ENCODE data around the gene OR2T1.
"Not testable (repeated sequence)": the region's sequence is repeated elsewhere in the genome, so short reads cannot be mapped to it uniquely, and the experiment has no call there.

The OR2T1 gene

DNA sequence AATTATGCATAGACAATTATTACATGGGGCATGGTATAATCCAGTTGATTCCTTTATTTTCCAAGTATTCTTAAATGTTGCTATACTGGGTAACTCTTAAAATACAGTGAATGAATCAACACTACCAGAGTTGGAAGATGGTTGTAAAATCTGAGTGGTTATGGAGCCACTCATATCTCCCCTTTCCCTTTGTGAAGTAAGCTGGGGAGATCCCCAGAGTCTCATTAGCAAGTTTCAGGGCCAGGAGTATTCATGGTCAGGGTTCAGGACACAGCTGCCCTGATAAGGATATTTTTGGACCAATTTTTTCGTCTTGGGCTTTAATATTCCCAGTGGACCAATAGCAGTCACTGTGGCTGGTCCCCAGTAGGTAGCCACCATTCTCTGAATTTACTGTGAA is 35.8 kb downstream of the OR2T1 start:
- not testable (repeated sequence) for DNase-seq

DNA sequence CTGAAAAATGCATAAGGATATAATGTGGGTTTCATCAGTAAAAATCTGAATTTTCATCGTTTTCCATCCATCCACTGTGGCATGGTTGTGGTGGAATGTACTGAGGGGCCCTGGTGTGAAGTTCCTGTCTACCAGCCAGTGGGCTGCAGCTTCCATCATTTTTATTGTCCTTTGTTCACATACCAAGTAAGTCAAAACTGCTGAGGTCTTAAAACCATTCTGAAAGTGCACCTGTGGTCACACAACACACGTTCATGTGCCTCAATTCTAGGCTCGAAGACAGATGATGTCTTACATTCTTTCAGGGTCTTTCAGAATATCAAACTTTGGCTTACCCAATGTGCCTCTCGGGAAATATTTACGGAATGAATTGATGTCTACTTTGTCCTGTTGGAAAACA is 36.4 kb downstream of the OR2T1 start:
- DNase-seq, result not testable (repeated sequence)

DNA sequence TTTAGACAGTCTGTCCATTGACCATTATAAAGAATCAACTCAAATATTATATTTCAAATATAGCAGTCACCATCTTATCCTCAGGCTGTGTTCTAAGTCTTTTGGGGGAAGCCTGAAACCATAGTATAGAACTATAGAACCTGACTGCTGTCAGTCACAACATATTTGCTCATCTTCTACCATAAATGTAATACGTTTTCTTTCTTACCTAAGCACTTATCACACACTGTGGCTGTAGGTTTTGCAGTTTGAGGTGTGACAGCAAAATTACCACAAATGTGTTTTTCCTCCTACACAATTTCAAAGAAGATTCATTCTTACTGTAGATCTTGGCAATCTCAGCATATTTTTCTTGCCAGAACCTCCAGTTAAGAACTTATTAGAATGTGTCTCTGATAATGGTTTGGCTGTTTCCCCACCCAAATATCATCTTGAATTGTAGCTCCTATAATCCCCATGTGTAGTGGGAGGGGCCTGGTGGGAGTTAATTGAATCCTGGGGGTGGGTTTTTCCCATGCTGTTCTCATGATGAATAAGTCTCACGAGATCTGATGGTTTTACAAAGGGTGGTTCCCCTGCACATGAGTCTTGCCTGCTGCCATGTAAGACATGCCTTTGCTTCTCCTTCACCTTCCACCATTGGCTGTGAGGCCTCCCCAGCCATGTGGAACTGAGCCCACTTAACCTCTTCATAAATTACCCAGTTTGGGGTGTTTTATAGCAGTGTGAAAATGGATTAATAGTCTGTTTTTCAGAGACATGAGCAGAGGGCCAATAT is 39.8 kb downstream of the OR2T1 start:
- DNase-seq, result not testable (repeated sequence)

DNA sequence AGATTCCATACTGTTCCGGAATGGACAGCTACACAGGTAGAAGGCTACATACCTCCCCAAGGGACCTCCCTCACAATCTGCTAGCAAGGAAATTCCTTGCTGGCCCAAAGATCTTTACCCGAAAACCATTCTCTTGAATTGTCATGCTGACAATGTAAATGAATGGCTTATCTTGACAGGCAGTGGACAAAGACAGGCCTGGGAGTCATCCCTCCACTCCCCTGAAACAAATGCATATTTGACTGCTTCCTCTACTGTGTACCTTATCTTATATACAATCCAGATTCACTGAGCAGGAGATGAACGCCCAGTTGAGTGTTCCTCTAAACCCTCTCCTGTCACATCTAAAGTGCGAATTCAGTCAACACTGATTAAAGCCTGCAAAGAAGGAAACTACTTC is 41.8 kb downstream of the OR2T1 start:
- DNase-seq, result not testable (repeated sequence)

DNA sequence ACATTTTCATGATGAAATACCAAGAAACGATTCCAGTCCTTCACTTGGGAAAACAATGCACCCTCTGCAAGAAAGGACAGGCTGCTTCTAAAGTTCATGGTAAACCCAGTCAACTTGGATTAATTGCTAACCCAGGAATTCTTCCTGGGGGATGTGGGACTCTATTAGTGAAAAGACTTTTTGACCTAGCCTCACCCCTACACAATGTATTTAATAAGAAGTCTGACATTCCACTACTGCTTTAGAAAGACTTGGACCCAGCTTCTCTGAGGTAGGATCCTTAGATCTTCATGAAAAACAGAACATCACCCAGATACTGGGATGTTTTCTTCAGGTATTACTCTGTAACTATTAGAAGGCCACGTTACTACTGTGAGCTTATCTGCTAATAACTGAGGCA is 42.6 kb downstream of the OR2T1 start, which contains the start of gene OR2T2:
Gene OR2T2 (plus strand): TSS at position 239 of the 400 bp plus-strand sequence. CDS start 7,161 bp downstream, outside the sequence.
- DNase-seq, result not testable (repeated sequence)

DNA sequence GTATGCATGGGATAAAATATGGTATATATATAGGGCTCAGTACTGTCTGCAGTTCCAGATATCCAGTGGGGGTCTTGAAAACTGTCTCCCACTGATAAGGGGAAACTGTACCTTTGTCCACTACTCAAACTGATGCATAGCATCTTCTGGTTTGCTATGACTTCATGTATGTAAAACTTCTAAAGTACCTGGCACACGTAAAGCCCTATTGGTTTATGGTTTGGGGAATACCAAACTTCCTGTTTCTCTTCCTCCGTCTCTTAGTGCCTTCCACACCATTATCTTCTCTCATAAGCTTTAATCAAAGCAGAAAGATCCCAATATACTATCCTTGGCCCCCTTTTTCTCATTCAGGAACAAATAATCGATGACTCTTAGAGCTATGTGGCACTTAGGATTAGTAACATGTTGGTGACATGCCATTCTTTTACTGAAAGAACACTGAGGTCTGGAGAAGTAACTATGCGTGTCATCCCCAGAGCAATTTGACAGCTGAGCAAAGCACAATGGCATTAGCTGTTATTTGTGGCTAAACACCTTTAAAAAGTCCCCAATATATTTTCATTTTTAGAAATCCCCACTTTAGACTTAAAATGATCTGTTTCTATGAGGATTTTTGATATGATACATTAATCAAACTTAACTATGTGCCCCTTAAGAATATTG is 45.7 kb downstream of the OR2T1 start:
- DNase-seq, result not testable (repeated sequence)

DNA sequence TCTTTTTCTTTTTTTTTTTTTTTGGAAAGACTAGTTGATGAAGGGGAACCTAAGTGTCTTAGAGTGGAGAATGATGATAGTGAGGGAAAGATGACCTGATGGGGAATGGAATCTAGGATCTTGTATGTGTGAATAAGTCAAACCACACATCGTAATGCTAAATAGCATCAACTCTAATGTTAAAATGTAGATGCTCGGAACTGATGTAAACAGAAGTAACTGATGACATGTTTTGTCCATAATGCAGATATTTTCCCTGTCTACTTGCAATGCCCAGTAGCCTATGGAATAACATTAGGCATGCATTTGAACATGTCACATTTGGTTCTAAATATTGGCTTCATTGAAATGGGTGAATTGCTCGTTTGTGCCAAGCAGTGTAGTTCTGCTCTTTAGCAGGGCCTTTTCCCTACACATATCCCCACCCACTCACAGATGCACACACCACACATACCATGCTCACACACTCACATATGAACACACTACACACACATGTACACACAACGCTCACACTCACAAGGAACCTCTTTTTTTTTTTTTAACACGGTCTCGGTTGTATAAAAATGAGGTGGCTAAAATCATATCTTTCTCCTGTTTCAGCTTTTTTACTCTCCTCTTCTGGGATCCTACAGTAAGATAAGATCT is 47.1 kb downstream of the OR2T1 start:
- not testable (repeated sequence) for DNase-seq

DNA sequence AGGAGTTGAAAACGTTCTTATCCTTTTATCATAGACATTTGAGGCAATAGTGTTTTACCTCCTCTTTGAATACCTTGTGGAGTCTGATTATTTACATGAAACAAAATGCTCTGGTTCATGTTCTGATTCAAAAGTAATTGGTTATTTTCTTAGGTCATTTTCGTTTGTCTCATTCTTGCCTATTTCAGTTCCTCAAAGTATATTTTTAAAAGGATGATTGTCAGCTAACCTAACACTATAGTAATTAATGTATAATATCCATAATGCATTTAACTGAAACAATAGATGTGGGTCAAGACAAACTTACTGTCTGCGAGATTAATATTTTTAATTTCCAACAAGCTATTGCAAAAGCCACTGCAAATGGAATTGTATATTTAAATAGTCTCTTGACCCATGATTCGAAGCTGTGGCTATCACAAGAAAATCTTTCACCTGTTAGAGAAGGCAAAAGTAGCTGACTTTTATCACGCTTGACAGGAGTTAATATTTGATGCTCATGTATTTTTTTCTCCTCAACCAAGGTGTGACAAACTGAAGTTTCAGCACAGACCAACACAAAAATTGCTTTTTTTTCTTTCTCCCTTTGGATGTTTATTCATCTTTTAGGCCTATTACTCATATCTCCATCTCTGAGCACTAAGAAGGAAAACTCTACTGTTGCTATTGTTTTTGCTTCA is 47.8 kb downstream of the OR2T1 start:
- not testable (repeated sequence) for DNase-seq

DNA sequence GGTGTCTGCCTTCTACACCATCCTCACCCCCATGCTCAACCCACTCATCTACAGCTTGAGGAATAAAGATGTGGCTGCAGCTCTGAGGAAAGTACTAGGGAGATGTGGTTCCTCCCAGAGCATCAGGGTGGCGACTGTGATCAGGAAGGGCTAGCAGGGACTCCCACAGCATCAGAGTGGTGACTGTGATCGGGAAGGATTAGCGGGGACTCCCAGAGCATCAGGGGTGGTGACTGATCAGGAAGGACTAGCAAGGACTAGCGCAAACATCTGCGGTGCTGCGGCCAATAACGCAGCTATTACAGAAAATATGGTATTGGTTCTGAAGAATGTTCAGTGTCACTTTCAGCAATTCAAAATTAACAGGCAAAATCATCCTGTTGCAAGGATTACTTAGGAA is 50.8 kb downstream of the OR2T1 start:
- not testable (repeated sequence) for DNase-seq

DNA sequence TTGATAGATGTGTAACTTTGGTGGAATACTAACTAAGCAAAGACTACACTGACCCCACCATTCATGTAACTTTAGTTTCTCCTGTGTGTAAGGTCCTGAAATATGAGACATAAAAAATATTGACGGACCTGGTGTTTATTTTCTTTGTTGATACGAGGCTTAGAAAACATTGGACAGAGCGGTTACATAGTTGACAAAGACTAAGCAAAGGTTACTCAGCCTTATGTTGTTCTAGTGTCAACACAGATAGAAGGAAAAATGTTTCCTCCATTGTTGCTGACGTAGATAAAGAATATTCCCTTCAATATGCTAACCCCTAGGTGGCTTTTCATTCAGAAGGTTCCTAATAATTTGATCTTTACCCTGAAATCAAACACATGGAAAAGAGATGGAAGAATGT is 52.2 kb downstream of the OR2T1 start:
- not testable (repeated sequence) for DNase-seq

DNA sequence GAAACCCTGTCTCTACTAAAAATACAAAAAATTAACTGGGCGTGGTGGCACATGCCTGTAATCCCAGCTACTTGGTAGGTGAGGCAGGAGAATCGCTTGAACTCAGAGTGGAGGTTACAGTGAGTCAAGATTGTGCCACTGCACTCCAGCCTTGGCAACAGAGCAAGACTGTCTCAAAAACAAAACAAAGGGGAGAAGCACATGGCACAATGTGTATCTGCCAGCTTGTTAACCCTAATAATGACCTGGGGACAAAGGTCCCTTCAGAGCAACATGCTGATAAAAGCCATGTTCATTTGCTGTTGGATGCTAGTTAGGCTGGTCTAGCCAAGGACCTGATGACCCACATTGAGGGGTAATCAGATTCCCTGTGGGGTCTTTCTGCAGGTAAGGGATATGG is 53.8 kb downstream of the OR2T1 start:
- DNase-seq, result not testable (repeated sequence)
